ENCODE measurements around the gene DUS1L. TPM values are rescaled to one million over a fixed set of nuclear protein-coding genes. Genes with fewer than 3 reads are reported as not detected.

The DUS1L gene
- polyA plus RNA-seq, 1 of the 3 experiments (the other 2 are of a cell fraction): 163 TPM

DNA sequence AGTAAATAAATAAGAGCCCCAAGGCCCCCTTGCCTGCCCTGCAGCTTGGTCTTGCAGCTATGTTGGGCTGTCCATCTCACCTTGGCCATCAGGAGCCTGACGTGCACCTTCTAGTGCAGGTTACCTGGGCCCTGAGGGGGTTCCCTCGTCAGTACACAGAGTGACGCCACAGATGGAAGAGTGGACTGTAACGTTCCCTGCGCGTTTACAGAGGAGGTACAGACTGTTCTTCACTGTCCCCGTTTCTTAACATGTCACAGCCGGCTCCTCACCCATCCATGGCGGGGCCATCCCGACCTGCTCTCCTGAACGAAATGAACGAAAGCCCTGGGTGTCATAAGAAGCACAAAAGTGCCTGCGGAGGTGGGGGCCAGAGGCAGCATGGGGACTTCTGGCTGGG is 48.3 kb upstream of the DUS1L start:
- H3F3A ChIP-seq (replicated peaks; ENCODE audit: insufficient read depth): peaks cover 7% of the 10 kb centered on the region
- H4K20me1 ChIP-seq (ENCODE audit: insufficient read depth): no peaks in the 10 kb centered on the region
- no peak overlapping the region for H3K9ac ChIP-seq
- no peaks in the 10 kb centered on the region for H3K9me3 ChIP-seq
- no peak for DNase-seq
- CTCF ChIA-PET: interaction anchor here (0.9 to 2.0 kb wide), 5 partner anchors 35 to 154 kb away, joined by 3 to 9 read pairs (median 3); partner anchors contain the start of gene DCXR
- no peaks in the 10 kb centered on the region for H3K9me2 ChIP-seq
- H3K36me3 ChIP-seq (replicated peaks in 1 of 2; ENCODE audit: control insufficient read depth in 1 of 2, insufficient read depth in 2 of 2, low read length in 1 of 2): peaks cover 13 to 18% of the 10 kb centered on the region in 2 experiments
- H3K4me3 ChIP-seq (ENCODE audit: low read depth in 2 of 2, low read length in 1 of 2): no peak overlapping the region
- H3K79me2 ChIP-seq (ENCODE audit: insufficient read depth): no peaks in the 10 kb centered on the region
- 97% methylated on average over 13 of the region's 13 CpGs for WGBS (ENCODE audit: low lambda C conversion rate)
- H3K27ac ChIP-seq (ENCODE audit: low read depth in 2 of 2, low read length in 1 of 2): no peak overlapping the region
- H3K4me1 ChIP-seq (ENCODE audit: control insufficient read depth in 1 of 2, insufficient read depth in 2 of 2, low read depth in 1 of 2, low read length in 1 of 2): no peaks in the 10 kb centered on the region
- H3K4me2 ChIP-seq: no peak overlapping the region
- H2AFZ ChIP-seq (ENCODE audit: low read depth): no peak overlapping the region
- TF ChIP-seq, protein P1, sequence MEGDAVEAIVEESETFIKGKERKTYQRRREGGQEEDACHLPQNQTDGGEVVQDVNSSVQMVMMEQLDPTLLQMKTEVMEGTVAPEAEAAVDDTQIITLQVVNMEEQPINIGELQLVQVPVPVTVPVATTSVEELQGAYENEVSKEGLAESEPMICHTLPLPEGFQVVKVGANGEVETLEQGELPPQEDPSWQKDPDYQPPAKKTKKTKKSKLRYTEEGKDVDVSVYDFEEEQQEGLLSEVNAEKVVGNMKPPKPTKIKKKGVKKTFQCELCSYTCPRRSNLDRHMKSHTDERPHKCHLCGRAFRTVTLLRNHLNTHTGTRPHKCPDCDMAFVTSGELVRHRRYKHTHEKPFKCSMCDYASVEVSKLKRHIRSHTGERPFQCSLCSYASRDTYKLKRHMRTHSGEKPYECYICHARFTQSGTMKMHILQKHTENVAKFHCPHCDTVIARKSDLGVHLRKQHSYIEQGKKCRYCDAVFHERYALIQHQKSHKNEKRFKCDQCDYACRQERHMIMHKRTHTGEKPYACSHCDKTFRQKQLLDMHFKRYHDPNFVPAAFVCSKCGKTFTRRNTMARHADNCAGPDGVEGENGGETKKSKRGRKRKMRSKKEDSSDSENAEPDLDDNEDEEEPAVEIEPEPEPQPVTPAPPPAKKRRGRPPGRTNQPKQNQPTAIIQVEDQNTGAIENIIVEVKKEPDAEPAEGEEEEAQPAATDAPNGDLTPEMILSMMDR (IDR thresholded peaks at IDR 0.05): no peak
- TF ChIP-seq, protein P2, sequence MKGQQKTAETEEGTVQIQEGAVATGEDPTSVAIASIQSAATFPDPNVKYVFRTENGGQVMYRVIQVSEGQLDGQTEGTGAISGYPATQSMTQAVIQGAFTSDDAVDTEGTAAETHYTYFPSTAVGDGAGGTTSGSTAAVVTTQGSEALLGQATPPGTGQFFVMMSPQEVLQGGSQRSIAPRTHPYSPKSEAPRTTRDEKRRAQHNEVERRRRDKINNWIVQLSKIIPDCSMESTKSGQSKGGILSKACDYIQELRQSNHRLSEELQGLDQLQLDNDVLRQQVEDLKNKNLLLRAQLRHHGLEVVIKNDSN (IDR thresholded peaks at IDR 0.05; ENCODE audit: borderline replicate concordance, low read depth): no peak
- POLR2A ChIA-PET: interaction anchor here (1.0 kb wide), 1 partner anchor 8 kb away, joined by 3 read pairs; no protein-coding TSS in a partner anchor
- H3K27me3 ChIP-seq (ENCODE audit: insufficient read depth): no peaks in the 10 kb centered on the region

DNA sequence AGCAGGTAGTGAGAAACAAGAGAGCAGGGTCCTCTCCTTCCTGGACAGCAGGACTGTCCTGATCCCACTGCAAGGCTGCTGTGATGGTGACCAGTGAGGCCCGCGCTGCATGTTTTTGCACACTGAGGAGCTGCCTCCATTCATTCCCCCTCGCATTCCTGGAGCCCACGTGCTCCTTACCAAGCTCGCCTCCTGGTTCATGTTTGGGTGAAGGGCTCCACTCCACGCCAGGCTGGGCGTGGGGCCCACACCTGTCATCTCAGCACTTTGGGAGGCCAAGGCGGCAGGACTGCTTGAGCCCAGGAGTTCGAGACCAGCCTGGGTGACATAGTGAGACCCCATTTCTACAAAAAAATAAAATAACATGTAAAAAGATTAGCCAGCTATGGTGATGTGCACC is 47.8 kb upstream of the DUS1L start:
- no peak for DNase-seq
- Histone ChIP-seq H3K9me3 (no peaks in the 10 kb centered on the region), H3K4me1 (ENCODE audit: control insufficient read depth in 1 of 2, insufficient read depth in 2 of 2, low read depth in 1 of 2, low read length in 1 of 2) (no peaks in the 10 kb centered on the region), H3K36me3 (replicated peaks in 1 of 2; ENCODE audit: control insufficient read depth in 1 of 2, insufficient read depth in 2 of 2, low read length in 1 of 2) (peaks cover 13 to 16% of the 10 kb centered on the region in 2 experiments), H3K4me2 (no peak overlapping the region), H3K27ac (ENCODE audit: low read depth in 2 of 2, low read length in 1 of 2) (no peak overlapping the region), H3K4me3 (ENCODE audit: low read depth in 2 of 2, low read length in 1 of 2) (no peak overlapping the region), H3K9me2 (no peaks in the 10 kb centered on the region), H3K9ac (no peak overlapping the region), H3K79me2 (ENCODE audit: insufficient read depth) (no peaks in the 10 kb centered on the region), H2AFZ (ENCODE audit: low read depth) (no peak overlapping the region), H4K20me1 (ENCODE audit: insufficient read depth) (no peaks in the 10 kb centered on the region), H3F3A (replicated peaks; ENCODE audit: insufficient read depth) (peaks cover 7% of the 10 kb centered on the region), H3K27me3 (ENCODE audit: insufficient read depth) (no peaks in the 10 kb centered on the region)
- CTCF ChIA-PET: interaction anchor here (1.0 to 2.0 kb wide), 6 partner anchors 34 to 154 kb away, joined by 3 to 9 read pairs (median 4); partner anchors contain the start of gene DCXR
- 94% methylated on average over 9 of the region's 9 CpGs for WGBS (ENCODE audit: low lambda C conversion rate)
- POLR2A ChIA-PET: no interaction called here
- TF ChIP-seq SMC3 (IDR thresholded peaks at IDR 0.05; ENCODE audit: low read depth, low read length): no peak
- TF ChIP-seq MEF2A (IDR thresholded peaks at IDR 0.05; ENCODE audit: borderline replicate concordance, low read depth): no peak
- no peak for TF ChIP-seq RAD21 (IDR thresholded peaks at IDR 0.05; ENCODE audit: low read length)
- TF ChIP-seq SIN3A (IDR thresholded peaks at IDR 0.05; ENCODE audit: borderline replicate concordance, low read depth, low read length): no peak
- TF ChIP-seq, protein P3, sequence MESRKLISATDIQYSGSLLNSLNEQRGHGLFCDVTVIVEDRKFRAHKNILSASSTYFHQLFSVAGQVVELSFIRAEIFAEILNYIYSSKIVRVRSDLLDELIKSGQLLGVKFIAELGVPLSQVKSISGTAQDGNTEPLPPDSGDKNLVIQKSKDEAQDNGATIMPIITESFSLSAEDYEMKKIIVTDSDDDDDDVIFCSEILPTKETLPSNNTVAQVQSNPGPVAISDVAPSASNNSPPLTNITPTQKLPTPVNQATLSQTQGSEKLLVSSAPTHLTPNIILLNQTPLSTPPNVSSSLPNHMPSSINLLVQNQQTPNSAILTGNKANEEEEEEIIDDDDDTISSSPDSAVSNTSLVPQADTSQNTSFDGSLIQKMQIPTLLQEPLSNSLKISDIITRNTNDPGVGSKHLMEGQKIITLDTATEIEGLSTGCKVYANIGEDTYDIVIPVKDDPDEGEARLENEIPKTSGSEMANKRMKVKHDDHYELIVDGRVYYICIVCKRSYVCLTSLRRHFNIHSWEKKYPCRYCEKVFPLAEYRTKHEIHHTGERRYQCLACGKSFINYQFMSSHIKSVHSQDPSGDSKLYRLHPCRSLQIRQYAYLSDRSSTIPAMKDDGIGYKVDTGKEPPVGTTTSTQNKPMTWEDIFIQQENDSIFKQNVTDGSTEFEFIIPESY (IDR thresholded peaks at IDR 0.05; ENCODE audit: borderline replicate concordance, low read depth): no peak
- TF ChIP-seq RCOR1 (IDR thresholded peaks at IDR 0.05; ENCODE audit: low read length): no peak
- no peak for TF ChIP-seq RFX5 (IDR thresholded peaks at IDR 0.05; ENCODE audit: low read length)
- no peak for TF ChIP-seq GATA2 (CRISPR knock-in tag; IDR thresholded peaks at IDR 0.05)
- TF ChIP-seq FOXJ3 (CRISPR knock-in tag; IDR thresholded peaks at IDR 0.05): no peak
- TF ChIP-seq EP300 (IDR thresholded peaks at IDR 0.05; ENCODE audit: borderline replicate concordance in 1 of 2, low read depth in 1 of 2, low read length in 1 of 2): no peak
- TF ChIP-seq, protein P4, sequence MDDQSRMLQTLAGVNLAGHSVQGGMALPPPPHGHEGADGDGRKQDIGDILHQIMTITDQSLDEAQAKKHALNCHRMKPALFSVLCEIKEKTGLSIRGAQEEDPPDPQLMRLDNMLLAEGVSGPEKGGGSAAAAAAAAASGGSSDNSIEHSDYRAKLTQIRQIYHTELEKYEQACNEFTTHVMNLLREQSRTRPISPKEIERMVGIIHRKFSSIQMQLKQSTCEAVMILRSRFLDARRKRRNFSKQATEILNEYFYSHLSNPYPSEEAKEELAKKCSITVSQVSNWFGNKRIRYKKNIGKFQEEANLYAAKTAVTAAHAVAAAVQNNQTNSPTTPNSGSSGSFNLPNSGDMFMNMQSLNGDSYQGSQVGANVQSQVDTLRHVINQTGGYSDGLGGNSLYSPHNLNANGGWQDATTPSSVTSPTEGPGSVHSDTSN (IDR thresholded peaks at IDR 0.05): no peak
- no peak for TF ChIP-seq JUND (IDR thresholded peaks at IDR 0.05)
- TF ChIP-seq, protein P1 (IDR thresholded peaks at IDR 0.05): no peak
- TF ChIP-seq, protein P5, sequence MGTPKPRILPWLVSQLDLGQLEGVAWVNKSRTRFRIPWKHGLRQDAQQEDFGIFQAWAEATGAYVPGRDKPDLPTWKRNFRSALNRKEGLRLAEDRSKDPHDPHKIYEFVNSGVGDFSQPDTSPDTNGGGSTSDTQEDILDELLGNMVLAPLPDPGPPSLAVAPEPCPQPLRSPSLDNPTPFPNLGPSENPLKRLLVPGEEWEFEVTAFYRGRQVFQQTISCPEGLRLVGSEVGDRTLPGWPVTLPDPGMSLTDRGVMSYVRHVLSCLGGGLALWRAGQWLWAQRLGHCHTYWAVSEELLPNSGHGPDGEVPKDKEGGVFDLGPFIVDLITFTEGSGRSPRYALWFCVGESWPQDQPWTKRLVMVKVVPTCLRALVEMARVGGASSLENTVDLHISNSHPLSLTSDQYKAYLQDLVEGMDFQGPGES (IDR thresholded peaks at IDR 0.05; ENCODE audit: low read depth, low read length): no peak
- no peak for TF ChIP-seq RXRA (IDR thresholded peaks at IDR 0.05; ENCODE audit: borderline replicate concordance, low read depth)
- TF ChIP-seq TEAD4 (IDR thresholded peaks at IDR 0.05; ENCODE audit: borderline replicate concordance, insufficient read depth): no peak
- no peak for TF ChIP-seq CHD2 (IDR thresholded peaks at IDR 0.05; ENCODE audit: low read length, partially characterized antibody)
